Retinal pigment epithelial cell (primary cell): ENCODE measurements around the gene VGF.
"Not testable (repeated sequence)": the region's sequence is repeated elsewhere in the genome, so short reads cannot be mapped to it uniquely, and the experiment has no call there.

ENCODE experiments used
- DNase-seq: peaks from one replicate; pipeline ENCODE4 v3.0.0-alpha.2; 2010; ENCODE audit warnings: low read depth
- H3K4me3 ChIP-seq: 2 replicates; pipeline ENCODE4 v1.5.1; 2011; ENCODE audit warnings: mild to moderate bottlenecking, low read length, control low read depth, moderate library complexity
- TF ChIP-seq, protein P1 (sequence below): conservative IDR thresholded peaks from 2 replicates; pipeline ENCODE4 v1.5.1; 2011; ENCODE audit warnings: low read depth, low read length, control low read depth, inconsistent platforms

Gene VGF

DNA sequence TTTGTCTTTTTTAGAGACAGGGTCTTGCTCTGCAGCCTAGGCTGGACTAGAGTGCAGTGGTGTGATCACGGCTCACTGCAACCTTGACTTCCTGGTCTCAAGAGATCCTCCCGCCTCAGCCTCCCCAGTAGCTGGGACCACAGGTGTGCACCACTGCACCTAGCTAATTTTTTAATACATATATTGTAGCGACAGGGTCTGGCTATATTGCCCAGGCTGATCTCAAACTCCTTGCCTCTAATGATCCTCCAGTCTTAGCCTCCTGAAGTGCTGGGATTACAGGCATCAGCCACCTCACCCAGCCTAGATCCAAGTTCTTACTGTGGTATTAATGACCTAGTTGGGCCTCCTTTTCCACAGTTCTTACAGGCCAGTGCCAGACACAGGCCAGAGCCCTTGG lies 50.2 kb downstream of the VGF start:
- no peak for DNase-seq
- no peak overlapping the region for H3K4me3 ChIP-seq
- TF ChIP-seq, protein P1, sequence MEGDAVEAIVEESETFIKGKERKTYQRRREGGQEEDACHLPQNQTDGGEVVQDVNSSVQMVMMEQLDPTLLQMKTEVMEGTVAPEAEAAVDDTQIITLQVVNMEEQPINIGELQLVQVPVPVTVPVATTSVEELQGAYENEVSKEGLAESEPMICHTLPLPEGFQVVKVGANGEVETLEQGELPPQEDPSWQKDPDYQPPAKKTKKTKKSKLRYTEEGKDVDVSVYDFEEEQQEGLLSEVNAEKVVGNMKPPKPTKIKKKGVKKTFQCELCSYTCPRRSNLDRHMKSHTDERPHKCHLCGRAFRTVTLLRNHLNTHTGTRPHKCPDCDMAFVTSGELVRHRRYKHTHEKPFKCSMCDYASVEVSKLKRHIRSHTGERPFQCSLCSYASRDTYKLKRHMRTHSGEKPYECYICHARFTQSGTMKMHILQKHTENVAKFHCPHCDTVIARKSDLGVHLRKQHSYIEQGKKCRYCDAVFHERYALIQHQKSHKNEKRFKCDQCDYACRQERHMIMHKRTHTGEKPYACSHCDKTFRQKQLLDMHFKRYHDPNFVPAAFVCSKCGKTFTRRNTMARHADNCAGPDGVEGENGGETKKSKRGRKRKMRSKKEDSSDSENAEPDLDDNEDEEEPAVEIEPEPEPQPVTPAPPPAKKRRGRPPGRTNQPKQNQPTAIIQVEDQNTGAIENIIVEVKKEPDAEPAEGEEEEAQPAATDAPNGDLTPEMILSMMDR, result no peak

DNA sequence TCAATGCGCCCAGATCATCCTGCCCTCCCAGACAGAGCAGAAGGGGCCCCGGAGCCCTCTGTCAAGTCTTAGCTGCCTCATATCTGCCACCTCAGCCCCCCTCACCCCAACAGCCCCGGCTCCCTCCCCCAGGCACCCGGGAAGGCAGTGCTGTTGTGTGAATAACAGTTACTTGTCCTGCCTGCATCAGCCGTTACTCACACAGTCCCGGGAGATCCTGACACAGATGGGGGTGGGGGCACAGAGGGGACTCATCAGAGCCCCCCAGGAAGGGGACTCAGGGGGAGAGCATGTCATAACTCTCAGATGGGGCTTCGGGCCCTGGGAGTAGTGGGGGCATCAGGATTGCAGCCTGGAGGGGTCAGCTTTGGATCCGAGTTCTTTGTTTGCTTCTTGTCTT lies 50.9 kb downstream of the VGF start:
- TF ChIP-seq, protein P1, result no peak
- DNase-seq, result no peak
- H3K4me3 ChIP-seq, result no peak overlapping the region

DNA sequence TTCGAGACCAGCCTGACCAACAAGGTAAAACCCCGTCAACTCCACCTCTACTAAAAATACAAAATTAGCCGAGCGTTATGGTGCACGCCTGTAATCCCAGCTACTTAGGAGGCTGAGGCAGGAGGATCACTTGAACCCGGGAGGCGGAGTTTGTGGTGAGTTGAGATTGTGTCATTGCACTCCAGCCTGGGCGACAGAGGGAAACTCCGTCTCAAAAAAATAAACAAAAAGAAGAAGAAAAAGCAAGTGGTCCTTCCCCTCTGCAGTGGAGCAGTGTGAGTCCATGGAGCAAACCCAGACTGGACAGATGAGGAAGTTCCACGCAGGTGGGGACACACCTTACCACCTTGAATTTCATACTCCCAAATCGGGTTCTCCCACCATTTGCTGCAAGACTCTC lies 51.5 kb downstream of the VGF start:
- H3K4me3 ChIP-seq, result no peak overlapping the region
- DNase-seq, result no peak
- TF ChIP-seq, protein P1, result no peak

DNA sequence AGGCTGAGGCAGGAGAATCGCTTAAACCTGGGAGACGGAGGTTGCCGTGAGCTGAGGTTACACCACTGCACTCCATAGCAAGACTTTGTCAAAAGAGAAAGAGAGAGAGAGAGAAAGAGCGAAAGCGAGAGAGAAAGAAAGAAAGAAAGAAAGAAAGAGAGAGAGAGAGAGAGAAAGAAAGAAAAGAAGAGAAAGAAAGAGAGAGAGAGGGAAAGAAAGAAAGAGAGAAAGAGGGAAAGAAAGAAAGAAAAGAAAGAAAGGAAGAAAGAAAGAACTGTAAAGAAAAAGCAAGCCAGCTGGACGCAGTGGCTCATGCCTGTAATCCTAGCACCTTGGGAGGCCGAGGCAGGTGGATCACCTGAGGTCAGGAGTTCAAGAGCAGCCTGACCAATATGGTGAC lies 52.2 kb downstream of the VGF start:
- DNase-seq, H3K4me3 ChIP-seq: not testable (repeated sequence)
